ENCODE results near the gene ITGB6.

GRCh38 chr2:160145471-160145870 is 54.6 kb downstream of the ITGB6 start:
- TF ChIP-seq CTCF (IDR thresholded peaks at IDR 0.05): no peak
- no peak for TF ChIP-seq POLR2AphosphoS5 (IDR thresholded peaks at IDR 0.05)
